ENCODE data around the gene GREB1.

GRCh38 chr2:11546072-11546471 lies 12.2 kb downstream of the GREB1 start:
- TF ChIP-seq CTCF (conservative IDR thresholded peaks at IDR 0.05; ENCODE audit: low read depth, low read length) (no peak), EZH2 (IDR thresholded peaks at IDR 0.05; ENCODE audit: low read length, unreplicated experiment) (no peak)
